H1 (cell line): ENCODE measurements around the gene RFNG. TPM values are rescaled to one million over a fixed set of nuclear protein-coding genes. Genes with fewer than 3 reads are reported as not detected.

Experiments used
- CTCF ChIA-PET: fragments of 300-600 bp; sonication (Branson Sonifier 250); formaldehyde crosslinking; loops from one replicate; lab custom pipeline; 2021; ENCODE audit not compliant: partially characterized antibody; lab: Charles Lee
- POLR2A ChIA-PET: fragments of 300-600 bp; sonication (Branson Sonifier 250); formaldehyde crosslinking; loops from one replicate; lab custom pipeline; 2021; ENCODE audit warnings: inconsistent platforms; ENCODE audit not compliant: partially characterized antibody; lab: Charles Lee
- DNase-seq, 2 experiments: peaks; one replicate each; pipeline versions ENCODE4 v3.0.0 to v3.0.0-alpha.2; 2010 to 2022; ENCODE audit warnings: low spot score in 2 of 2, low read depth in 1 of 2, mixed read lengths in 1 of 2
- FAIRE-seq: peaks from 2 replicates; lab custom pipeline; 2011; peaks lifted over from hg19 to GRCh38; lab: Jason Lieb, UNC
- H2AFZ ChIP-seq: 2 replicates; pipeline ENCODE4 v1.8.1; 2012; ENCODE audit warnings: low read length, inconsistent platforms
- H2AK5ac ChIP-seq: 2 replicates; pipeline ENCODE4 v1.6.1; 2013; ENCODE audit warnings: low read depth, low read length
- H2BK120ac ChIP-seq: replicated peaks from 2 replicates; pipeline ENCODE3; 2013; ENCODE audit warnings: low read depth, low read length, inconsistent platforms
- H2BK12ac ChIP-seq: 2 replicates; pipeline ENCODE4 v1.6.1; 2013; ENCODE audit warnings: low read depth, low read length
- H2BK15ac ChIP-seq: 2 replicates; pipeline ENCODE4 v1.6.1; 2013; ENCODE audit warnings: low read length
- H2BK20ac ChIP-seq: 2 replicates; pipeline ENCODE4 v1.6.1; 2013; ENCODE audit warnings: low read length
- H2BK5ac ChIP-seq: 2 replicates; pipeline ENCODE4 v1.6.1; 2013; ENCODE audit warnings: low read depth, low read length
- H3K14ac ChIP-seq: 2 replicates; pipeline ENCODE4 v1.6.1; 2013; ENCODE audit warnings: inconsistent platforms; ENCODE audit not compliant: insufficient read length
- H3K18ac ChIP-seq: 2 replicates; pipeline ENCODE4 v1.6.1; 2013; ENCODE audit warnings: low read length; ENCODE audit errors: extremely low read depth
- H3K23ac ChIP-seq: 2 replicates; pipeline ENCODE4 v1.6.1; 2013; ENCODE audit warnings: inconsistent platforms; ENCODE audit not compliant: insufficient read length
- H3K23me2 ChIP-seq: 2 replicates; pipeline ENCODE4 v1.6.1; 2013; ENCODE audit warnings: low read depth, low read length
- H3K27ac ChIP-seq: 2 replicates; pipeline ENCODE4 v1.6.1; 2011; ENCODE audit warnings: low read depth, low read length, inconsistent platforms
- H3K27me3 ChIP-seq, 4 experiments: replicated peaks in 1 of 4; 1 replicate in 1 of 4; 2 replicates in 3 of 4; pipeline versions ENCODE4 v1.6.1 to v1.8.1; 2011 to 2013; ENCODE audit warnings: low read length in 3 of 4, mild to moderate bottlenecking in 3 of 4, inconsistent platforms in 2 of 4, mixed read lengths in 2 of 4, moderate library complexity in 1 of 4; ENCODE audit not compliant: control insufficient read depth in 3 of 4, insufficient read depth in 3 of 4; ENCODE audit errors: extremely low read depth in 1 of 4
- H3K36me3 ChIP-seq, 4 experiments: 2 replicates each; pipeline versions ENCODE4 v1.6.1 to v1.8.1; 2011 to 2013; ENCODE audit warnings: mild to moderate bottlenecking in 4 of 4, low read length in 3 of 4, moderate library complexity in 2 of 4, control low read depth in 1 of 4, inconsistent platforms in 1 of 4; ENCODE audit not compliant: insufficient read depth in 4 of 4, control insufficient read depth in 2 of 4
- H3K4ac ChIP-seq: replicated peaks from 2 replicates; pipeline ENCODE3; 2013; ENCODE audit warnings: low read length, low read depth, mixed read lengths, inconsistent platforms; ENCODE audit not compliant: insufficient read length
- H3K4me1 ChIP-seq, 4 experiments: replicated peaks in 1 of 4; 1 replicate in 1 of 4; 2 replicates in 3 of 4; pipeline versions ENCODE4 v1.6.1 to v1.8.1; 2011 to 2013; ENCODE audit warnings: low read length in 3 of 4, inconsistent platforms in 2 of 4, mixed read lengths in 1 of 4; ENCODE audit not compliant: insufficient read depth in 4 of 4, control insufficient read depth in 3 of 4
- H3K4me2 ChIP-seq, 2 experiments: 2 replicates each; pipeline versions ENCODE4 v1.6.1 to v1.8.1; 2011 to 2013; ENCODE audit warnings: low read depth in 2 of 2, low read length in 2 of 2, control low read depth in 1 of 2, inconsistent platforms in 1 of 2, mild to moderate bottlenecking in 1 of 2; ENCODE audit not compliant: insufficient read depth in 1 of 2
- H3K4me3 ChIP-seq, 4 experiments: fragments of 200-600, 300-600 bp in 1 of 4; sonication (generic), shearing (Covaris generic), sonication (Bioruptor Twin) in 1 of 4; 2 replicates each; pipeline versions ENCODE4 v1.5.1 to v1.8.1; 2011 to 2016; ENCODE audit warnings: low read length in 4 of 4, low read depth in 3 of 4, control low read depth in 2 of 4, inconsistent platforms in 2 of 4, mild to moderate bottlenecking in 2 of 4, mixed read lengths in 1 of 4, moderate library complexity in 1 of 4; ENCODE audit not compliant: insufficient read depth in 2 of 4; ENCODE audit errors: extremely low read depth in 1 of 4
- H3K56ac ChIP-seq: replicated peaks from 2 replicates; pipeline ENCODE3; 2013; ENCODE audit warnings: low read depth, mild to moderate bottlenecking, mixed read lengths, low read length, inconsistent platforms; ENCODE audit not compliant: insufficient read length
- H3K79me1 ChIP-seq: 2 replicates; pipeline ENCODE4 v1.6.1; 2013; ENCODE audit warnings: low read depth, low read length, control low read depth
- H3K79me2 ChIP-seq, 2 experiments: 2 replicates each; pipeline versions ENCODE4 v1.6.1 to v1.8.1; 2012 to 2013; ENCODE audit warnings: low read length in 2 of 2, mild to moderate bottlenecking in 2 of 2, inconsistent platforms in 1 of 2; ENCODE audit not compliant: insufficient read depth in 2 of 2, control insufficient read depth in 1 of 2
- H3K9ac ChIP-seq, 4 experiments: replicated peaks in 1 of 4; 1 replicate in 1 of 4; 2 replicates in 3 of 4; pipeline versions ENCODE4 v1.6.1 to v1.8.1; 2011 to 2013; ENCODE audit warnings: low read depth in 3 of 4, low read length in 3 of 4, control low read depth in 2 of 4, mild to moderate bottlenecking in 2 of 4, moderate library complexity in 2 of 4, inconsistent platforms in 1 of 4; ENCODE audit errors: extremely low read depth in 1 of 4
- H3K9me3 ChIP-seq, 2 experiments: 2 replicates each; pipeline versions ENCODE4 v1.6.1 to v1.8.1; 2012 to 2013; ENCODE audit warnings: mild to moderate bottlenecking in 2 of 2, moderate library complexity in 2 of 2, control low read depth in 1 of 2, inconsistent platforms in 1 of 2, low read depth in 1 of 2, low read length in 1 of 2, mixed read lengths in 1 of 2; ENCODE audit not compliant: insufficient read depth in 2 of 2
- H4K20me1 ChIP-seq, 2 experiments: replicated peaks in 1 of 2; 2 replicates each; pipeline versions ENCODE3 to v1.8.1; 2011 to 2013; ENCODE audit warnings: inconsistent platforms in 2 of 2, low read length in 2 of 2, mild to moderate bottlenecking in 1 of 2; ENCODE audit not compliant: insufficient read depth in 2 of 2, control insufficient read depth in 1 of 2
- H4K5ac ChIP-seq: 2 replicates; pipeline ENCODE4 v1.6.1; 2013; ENCODE audit warnings: low read length, low read depth, mixed read lengths, inconsistent platforms; ENCODE audit not compliant: insufficient read length
- H4K8ac ChIP-seq: 2 replicates; pipeline ENCODE4 v1.8.0; 2013; ENCODE audit warnings: mild to moderate bottlenecking, moderate library complexity, low read length, inconsistent platforms; ENCODE audit not compliant: insufficient read depth; ENCODE audit errors: extremely low read depth
- H4K91ac ChIP-seq: replicated peaks from 2 replicates; pipeline ENCODE3; 2013; ENCODE audit warnings: low read length, mixed read lengths, inconsistent platforms; ENCODE audit not compliant: insufficient read length
- ATF2 ChIP-seq: IDR thresholded peaks from 2 replicates; pipeline ENCODE4 v1.6.1; 2012; ENCODE audit warnings: low read length, inconsistent platforms
- CBX8 ChIP-seq: fragments of 300-800, 300-1000 bp; sonication (generic); IDR thresholded peaks from 2 replicates; pipeline ENCODE4 v1.7.1; 2016; ENCODE audit warnings: low read depth, low read length, borderline replicate concordance
- CTBP2 ChIP-seq: IDR thresholded peaks from 2 replicates; pipeline ENCODE4 v1.7.0; 2011; ENCODE audit warnings: borderline replicate concordance, mild to moderate bottlenecking, moderate library complexity, mixed read lengths, low read length; ENCODE audit not compliant: insufficient read depth, insufficient read length
- HDAC2 ChIP-seq, 2 experiments: fragments of 300-600 bp in 1 of 2; sonication (generic) in 1 of 2; IDR thresholded peaks; 2 replicates each; pipeline ENCODE4 v1.6.1; 2011 to 2012; ENCODE audit warnings: low read depth in 2 of 2, low read length in 2 of 2, mild to moderate bottlenecking in 2 of 2, moderate library complexity in 2 of 2, borderline replicate concordance in 1 of 2, inconsistent platforms in 1 of 2
- JUND ChIP-seq: IDR thresholded peaks from 2 replicates; pipeline ENCODE4 v1.6.1; 2011; ENCODE audit warnings: mild to moderate bottlenecking, improper control_type of control experiment, low read length
- RBBP5 ChIP-seq: IDR thresholded peaks from 2 replicates; pipeline ENCODE4 v1.7.1; 2012; ENCODE audit warnings: low read depth, mild to moderate bottlenecking, inconsistent platforms, low read length, moderate library complexity, borderline replicate concordance
- SRF ChIP-seq: IDR thresholded peaks from 2 replicates; pipeline ENCODE4 v1.6.1; 2011; ENCODE audit warnings: mild to moderate bottlenecking, low read depth, low read length, moderate library complexity
- TAF1 ChIP-seq: IDR thresholded peaks from 2 replicates; pipeline ENCODE4 v1.6.1; 2011; ENCODE audit warnings: mild to moderate bottlenecking, low read depth, low read length
- WGBS, 2 experiments: shearing (Covaris generic) in 1 of 2; methylation state at CpG; one replicate each; pipeline versions ENCODE4 v1.1.6 to v1.1.7; 2013 to 2015; ENCODE audit warnings: low lambda C conversion rate in 2 of 2, mixed read lengths in 2 of 2, inconsistent platforms in 1 of 2, low coverage in 1 of 2, missing lambda C conversion rate in 1 of 2; ENCODE audit not compliant: insufficient replicate concordance in 2 of 2, insufficient coverage in 1 of 2, insufficient read length in 1 of 2; ENCODE audit errors: extremely low coverage in 1 of 2, missing lambda C conversion rate in 1 of 2; 5-methylcytosine and 5-hydroxymethylcytosine counted together
- polyA plus RNA-seq, 7 experiments: library from polyadenylated mRNA; depleted of rRNA in 3 of 7; stranded (reverse) in 5 of 7; unstranded in 2 of 7; fragments of >200 nt in 5 of 7; fragments of 200-250 nt in 2 of 7; gene quantifications; 1 replicate in 5 of 7; 2 replicates in 1 of 7; 4 replicates in 1 of 7; pipeline versions ENCODE4 v1.2.1 to v1.2.3, GENCODE V29; 2011 to 2013; ENCODE audit warnings: missing spikeins in 2 of 7, mixed read lengths in 2 of 7
- total RNA-seq: library from RNA; stranded (reverse); fragmentation: NEBNext Ultra II Directional; extraction: Animal tissue kit (Norgen Biotek cat#: 25700); gene quantifications from 2 replicates; pipeline ENCODE4 v1.2.1, GENCODE V29; 2021

Gene RFNG
- total and polyA plus RNA-seq, 2 of the 8 experiments (the other 6 are each of a cell fraction or from before 2014, with no cell fraction given), result 26.7 to 28.4 TPM

- H3K4me3 ChIP-seq, result peak within 1 kb of the TSS; percentile 53 to 93 (median 77)
- H2AFZ ChIP-seq, result peak within 1 kb of the TSS; percentile 74; the same call in 1 of the 2 replicates
- ChIA-PET CTCF (interaction anchor here (0.7 to 4.3 kb wide), 11 partner anchors 10 to 45 kb away, joined by 3 to 21 read pairs (median 3); partner anchors contain the start of genes DCXR, FASN and RAC3), POLR2A (interaction anchor here (0.7 to 16.2 kb wide), 15 partner anchors 10 to 140 kb away, joined by 3 to 161 read pairs (median 4); partner anchors contain the start of genes FASN, GPS1 and RFNG)
- no peak within 1 kb of the TSS for H3K27ac ChIP-seq
- no peak for FAIRE-seq
- no peak within 1 kb of the TSS for H2BK20ac ChIP-seq
- peak within 1 kb of the TSS; percentile 88 for H4K5ac ChIP-seq
- H3K14ac ChIP-seq, result no peak within 1 kb of the TSS
- no peak within 1 kb of the TSS for H2AK5ac ChIP-seq
- peak within 1 kb of the TSS; percentile 46 for H3K56ac ChIP-seq
- peak within 1 kb of the TSS; percentile 97 for H4K8ac ChIP-seq
- peak within 1 kb of the TSS; percentile 90 for H3K18ac ChIP-seq
- no peak within 1 kb of the TSS for H3K4ac ChIP-seq
- H2BK15ac ChIP-seq, result no peak within 1 kb of the TSS
- peaks cover 2 to 12% (median 9%) of the 10 kb centered on the region in 4 experiments; a peak in 5 of 8 replicates for H3K36me3 ChIP-seq
- H3K4me1 ChIP-seq, result peaks cover 0 to 10% (median 5%) of the 10 kb centered on the region in 4 experiments; a peak in 5 of 7 replicates
- peak within 1 kb of the TSS; percentile 4 to 93 (median 58); a peak in 6 of 7 replicates for H3K9ac ChIP-seq
- peak within 1 kb of the TSS; percentile 81 for H4K91ac ChIP-seq
- peak in 1 of 2 experiments; percentile 85 for DNase-seq
- H3K4me2 ChIP-seq, result peak within 1 kb of the TSS; percentile 37 to 79
- WGBS, 2 experiments, result 30% methylated on average over 35 of the region's 88 CpGs; no CpG with 5 or more reads in 1 of the 2 experiments
- H2BK12ac ChIP-seq, result no peak within 1 kb of the TSS
- H3K79me1 ChIP-seq, result peaks cover 5% of the 10 kb centered on the region; the same call in 1 of the 2 replicates
- H3K27me3 ChIP-seq, result no peaks in the 10 kb centered on the region
- no peaks in the 10 kb centered on the region for H3K79me2 ChIP-seq
- no peak within 1 kb of the TSS for H2BK5ac ChIP-seq
- peaks cover 8% of the 10 kb centered on the region; the same call in 1 of the 2 replicates for H3K23me2 ChIP-seq
- no peak within 1 kb of the TSS for H3K23ac ChIP-seq
- H3K9me3 ChIP-seq, result no peaks in the 10 kb centered on the region
- peaks cover 0 to 3% of the 10 kb centered on the region in 2 experiments for H4K20me1 ChIP-seq
- no peak within 1 kb of the TSS for H2BK120ac ChIP-seq
- TF ChIP-seq CTBP2 (peak; percentile 58), JUND (peak; percentile 44; the same call in 1 of the 2 replicates), HDAC2 (IDR thresholded peaks at IDR 0.05; ENCODE audit: borderline replicate concordance in 1 of 2, low read depth in 2 of 2, low read length in 2 of 2) (no peak), TAF1 (peak; percentile 90), SRF (peak; percentile 62), RBBP5 (no peak; the same call in 1 of the 2 replicates), CBX8 (no peak), ATF2 (no peak)
These were observed 14.2 kb upstream of the RFNG start, which contains the start of gene DUS1L for GRCh38 chr17:82065638-82066303. TSS of gene DUS1L (minus strand) at chr17:82065804. CDS start at chr17:82065059, 745 bp downstream.
